NCI-H1105 treated with DMSO at 0.1 percent for 48 hours (cell line): ENCODE results near the gene PRPF31.

ENCODE experiments used
- DNase-seq: peaks from one replicate; lab custom pipeline; 2025; lab: John Stamatoyannopoulos, UW

Gene PRPF31

GRCh38 chr19:54141356-54141755 is 25.8 kb downstream of the PRPF31 start:
- no peak for DNase-seq

DNA sequence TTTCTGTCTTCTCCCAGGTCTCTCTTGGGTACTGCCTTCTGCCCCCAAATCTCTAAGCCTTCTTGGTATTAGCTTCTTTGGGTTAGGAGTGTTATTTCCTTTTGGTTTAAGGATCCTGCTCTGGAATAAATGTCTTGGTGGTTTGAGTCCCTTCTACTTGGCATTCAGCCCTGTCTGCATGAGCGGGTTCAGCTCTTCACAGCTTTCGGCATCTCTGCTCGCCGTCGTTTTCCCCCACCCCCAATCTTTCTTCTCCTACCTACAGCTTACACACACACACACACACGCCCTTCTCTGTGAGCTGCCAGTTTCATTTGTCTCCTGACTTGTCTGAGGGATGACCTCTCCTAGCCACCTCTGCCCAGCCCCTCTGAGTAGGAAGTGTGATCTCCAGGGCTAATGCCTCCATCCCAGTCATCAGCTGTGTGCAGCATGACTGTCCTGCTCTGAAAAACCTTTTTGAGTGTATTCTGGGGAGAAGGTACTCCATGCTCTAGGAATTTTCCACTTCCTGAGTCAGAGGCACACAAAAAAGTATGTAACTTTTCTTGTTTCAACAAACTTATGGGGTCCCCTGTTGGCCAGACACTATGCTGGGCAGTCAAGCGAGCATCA is 26.7 kb downstream of the PRPF31 start:
- no peak for DNase-seq

DNA sequence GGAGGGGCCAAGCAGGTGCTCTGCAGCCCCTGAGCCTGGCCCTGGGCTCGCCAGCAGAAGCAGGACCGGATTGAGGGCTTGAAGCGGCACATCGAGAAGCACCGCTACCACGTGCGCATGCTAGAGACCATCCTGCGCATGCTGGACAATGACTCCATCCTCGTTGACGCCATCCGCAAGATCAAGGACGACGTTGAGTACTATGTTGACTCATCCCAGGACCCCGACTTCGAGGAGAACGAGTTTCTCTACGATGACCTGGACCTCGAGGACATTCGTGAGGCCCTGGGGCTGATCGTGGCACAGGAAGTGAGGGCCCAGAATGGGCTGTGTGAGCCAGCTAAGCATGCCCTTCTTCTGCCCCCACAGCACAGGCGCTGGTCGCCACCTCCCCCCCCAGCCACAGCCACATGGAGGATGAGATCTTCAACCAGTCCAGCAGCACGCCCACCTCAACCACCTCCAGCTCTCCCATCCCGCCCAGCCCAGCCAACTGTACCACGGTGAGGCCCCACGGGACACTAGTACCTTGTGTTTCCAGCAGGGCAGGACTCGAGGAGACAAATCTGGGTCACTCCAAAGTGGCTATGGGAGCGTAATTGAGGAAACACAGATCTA is 30.1 kb downstream of the PRPF31 start:
- DNase-seq, result no peak

- DNase-seq, result no peak
Measured at GRCh38 chr19:54147676-54148075, 32.1 kb downstream of the PRPF31 start.

DNA sequence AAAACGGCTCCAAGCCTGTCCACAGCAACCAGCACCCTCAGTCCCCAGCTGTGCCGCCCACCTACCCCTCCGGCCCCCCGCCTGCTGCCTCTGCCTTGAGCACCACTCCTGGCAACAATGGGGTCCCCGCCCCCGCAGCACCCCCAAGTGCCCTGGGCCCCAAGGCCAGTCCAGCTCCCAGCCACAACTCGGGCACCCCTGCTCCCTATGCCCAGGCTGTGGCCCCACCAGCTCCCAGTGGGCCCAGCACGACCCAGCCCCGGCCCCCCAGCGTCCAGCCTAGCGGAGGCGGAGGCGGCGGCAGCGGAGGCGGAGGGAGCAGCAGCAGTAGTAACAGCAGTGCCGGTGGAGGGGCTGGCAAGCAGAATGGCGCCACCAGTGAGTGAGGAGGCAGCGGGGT is 32.6 kb downstream of the PRPF31 start:
- DNase-seq, result no peak

- DNase-seq, result no peak
Measured at GRCh38 chr19:54149021-54149812, 33.7 kb downstream of the PRPF31 start.

DNA sequence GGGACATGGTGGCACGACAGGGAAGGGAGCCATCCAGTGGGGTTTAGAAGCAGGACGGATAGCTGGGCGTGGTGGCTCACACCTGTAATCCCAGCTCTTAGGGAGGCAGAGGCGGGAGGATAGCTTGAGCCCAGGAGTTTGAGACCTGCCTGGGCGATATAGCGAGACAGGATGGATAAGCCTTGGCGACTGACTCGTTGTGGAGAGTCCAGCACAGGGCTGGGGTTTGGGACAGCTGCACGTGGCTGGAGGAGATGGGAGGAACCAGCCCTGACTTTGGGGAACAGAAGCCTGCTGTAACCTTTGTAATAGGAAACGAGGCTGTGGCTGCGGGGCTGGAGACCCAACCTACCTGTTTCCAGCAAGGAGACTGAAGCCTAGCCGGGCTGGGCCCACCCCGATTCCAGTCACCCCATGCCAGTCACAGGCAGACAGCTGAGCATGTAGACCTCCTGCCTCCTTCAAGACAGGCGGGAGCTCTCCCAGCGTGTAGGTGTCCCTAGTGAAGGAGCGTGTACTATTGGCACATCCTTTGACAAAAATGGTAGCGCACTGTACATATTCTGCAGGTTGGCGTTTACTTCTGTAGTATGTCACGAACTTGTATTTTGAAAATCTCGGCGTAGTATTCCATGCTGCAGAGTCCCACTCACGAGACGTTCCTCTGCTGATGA is 35.9 kb downstream of the PRPF31 start:
- DNase-seq, result no peak

- no peak for DNase-seq
Measured at GRCh38 chr19:54152267-54152666, 36.7 kb downstream of the PRPF31 start.

DNA sequence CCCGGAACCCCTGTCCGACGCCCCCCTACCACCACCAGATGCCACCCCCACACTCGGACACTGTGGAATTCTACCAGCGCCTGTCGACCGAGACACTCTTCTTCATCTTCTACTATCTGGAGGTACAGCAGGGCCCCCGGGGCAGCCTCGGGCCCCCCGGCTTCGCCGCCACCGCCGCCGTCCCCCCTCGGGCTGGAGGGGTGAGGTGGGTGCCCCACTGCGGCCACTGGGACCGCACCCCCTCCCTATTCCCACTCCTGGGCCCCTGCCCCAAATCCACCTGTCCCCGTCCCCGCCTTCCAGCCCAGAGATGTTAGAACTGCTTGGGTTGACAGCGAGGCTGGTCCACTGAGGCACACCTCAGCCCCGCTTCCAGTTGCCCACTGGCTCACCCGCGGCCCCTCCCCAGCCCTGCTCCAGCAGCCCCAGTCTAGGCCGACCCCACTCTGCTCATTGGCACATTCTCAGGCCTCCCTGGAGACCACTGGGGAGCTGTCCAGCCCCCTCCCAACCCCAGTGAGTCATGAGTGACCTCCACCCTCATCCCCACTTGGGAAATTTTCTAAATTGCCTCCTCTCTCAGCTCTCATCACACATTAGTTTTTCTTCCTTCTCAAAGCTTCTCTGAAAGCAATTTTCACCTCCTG is 37.4 kb downstream of the PRPF31 start:
- no peak for DNase-seq

DNA sequence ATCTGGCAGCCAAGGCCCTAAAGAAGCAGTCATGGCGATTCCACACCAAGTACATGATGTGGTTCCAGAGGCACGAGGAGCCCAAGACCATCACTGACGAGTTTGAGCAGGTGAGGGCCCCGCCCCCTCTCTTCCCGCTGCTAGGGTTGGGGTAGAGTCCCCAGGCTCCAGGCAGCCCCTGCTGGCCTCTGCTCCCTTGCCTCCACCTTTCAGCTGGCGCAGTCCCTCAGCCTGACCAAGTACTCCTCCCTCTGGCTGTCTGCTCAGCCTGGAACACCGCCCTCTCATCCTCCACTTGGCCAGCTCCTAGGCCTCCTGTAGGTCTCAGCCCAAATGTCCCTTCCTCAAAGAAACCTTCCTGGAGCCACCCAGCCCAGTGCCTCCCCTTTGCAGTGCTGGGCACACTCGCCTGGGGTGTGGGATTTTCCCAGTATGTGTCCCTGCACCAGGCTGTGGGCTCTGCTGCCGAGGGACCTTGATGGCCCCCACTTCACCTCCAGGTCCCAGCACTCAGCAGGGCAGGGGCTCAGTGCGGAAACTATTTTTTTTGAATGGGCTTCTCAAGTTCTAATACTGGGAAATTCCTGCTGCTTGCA is 38.3 kb downstream of the PRPF31 start:
- DNase-seq, result no peak

DNA sequence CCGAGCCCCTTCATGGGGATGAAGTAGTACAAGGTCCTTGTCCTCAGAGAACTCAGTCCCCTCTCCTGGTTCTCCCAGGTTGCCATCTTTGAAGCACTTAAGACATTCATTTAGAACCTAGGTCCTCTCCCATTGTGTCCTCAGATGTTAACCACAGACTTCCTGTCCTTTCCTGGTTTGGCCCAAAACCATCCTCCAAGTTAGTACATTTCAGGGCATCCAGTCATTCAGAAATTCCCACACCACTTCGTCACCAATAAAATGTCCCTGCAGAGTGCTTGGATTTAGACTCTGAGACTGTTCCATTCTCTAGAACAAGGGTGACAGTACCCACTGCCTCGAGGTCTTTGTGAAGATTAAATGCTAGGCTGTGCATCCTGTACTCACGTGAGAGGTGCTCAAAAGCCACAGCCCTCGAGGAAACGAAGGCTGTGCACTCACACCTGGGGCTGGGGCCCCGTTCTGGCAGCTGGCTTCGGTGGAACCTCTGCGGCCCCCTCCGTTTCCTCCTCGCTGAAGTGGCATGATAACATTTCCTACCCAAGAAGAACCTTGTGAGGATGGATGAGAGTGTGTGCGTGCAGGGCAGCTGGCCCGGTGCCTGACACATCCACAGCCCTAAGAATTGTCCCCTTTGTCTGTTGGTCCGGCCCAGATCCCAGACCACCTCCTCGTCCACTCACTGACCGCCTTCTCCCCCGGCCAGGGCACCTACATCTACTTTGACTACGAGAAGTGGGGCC is 39.2 kb downstream of the PRPF31 start:
- DNase-seq, result no peak

- no peak for DNase-seq
Measured at GRCh38 chr19:54155694-54156093, 40.1 kb downstream of the PRPF31 start.

DNA sequence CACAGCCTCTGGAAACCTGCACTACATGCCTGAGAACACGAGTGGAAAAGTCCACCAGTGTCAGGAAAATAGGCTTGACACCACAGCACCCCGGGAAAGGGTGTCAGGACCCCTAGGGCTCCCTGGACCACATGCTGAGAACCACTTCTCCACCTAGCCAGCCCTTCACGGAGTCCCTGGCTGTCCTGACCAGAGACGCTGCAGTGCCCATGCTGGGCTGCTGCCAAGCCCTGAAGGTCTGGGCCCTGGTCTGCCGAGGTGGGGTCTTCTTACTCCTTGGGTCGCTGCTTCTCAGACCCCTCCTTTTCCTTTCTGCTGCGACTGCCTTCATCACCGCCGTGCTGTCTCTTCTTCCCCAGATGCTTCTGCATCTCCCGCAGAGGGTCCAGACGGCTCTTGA is 40.9 kb downstream of the PRPF31 start:
- DNase-seq, result no peak

DNA sequence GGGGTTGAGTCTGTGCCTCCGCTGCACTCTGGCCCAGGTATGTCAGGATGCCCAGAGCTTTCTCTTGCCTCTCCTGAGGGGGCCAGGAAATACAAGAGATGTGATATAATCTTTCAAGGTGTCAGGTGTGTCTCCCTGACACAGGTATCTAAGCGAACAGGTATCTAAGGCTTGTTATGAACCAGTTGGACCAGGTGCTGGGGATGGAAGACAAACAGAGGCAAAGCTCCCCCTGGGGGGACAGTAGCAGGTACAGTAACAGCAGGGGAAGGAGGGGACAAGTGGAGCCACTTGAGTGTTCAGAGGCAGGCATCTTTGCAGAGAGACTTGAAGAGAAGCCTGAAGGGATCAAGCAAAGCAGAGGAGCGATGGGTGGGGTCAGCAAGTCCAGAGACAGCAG is 41.4 kb downstream of the PRPF31 start:
- no peak for DNase-seq

GRCh38 chr19:54158812-54159351 is 43.3 kb downstream of the PRPF31 start:
- DNase-seq, result no peak

DNA sequence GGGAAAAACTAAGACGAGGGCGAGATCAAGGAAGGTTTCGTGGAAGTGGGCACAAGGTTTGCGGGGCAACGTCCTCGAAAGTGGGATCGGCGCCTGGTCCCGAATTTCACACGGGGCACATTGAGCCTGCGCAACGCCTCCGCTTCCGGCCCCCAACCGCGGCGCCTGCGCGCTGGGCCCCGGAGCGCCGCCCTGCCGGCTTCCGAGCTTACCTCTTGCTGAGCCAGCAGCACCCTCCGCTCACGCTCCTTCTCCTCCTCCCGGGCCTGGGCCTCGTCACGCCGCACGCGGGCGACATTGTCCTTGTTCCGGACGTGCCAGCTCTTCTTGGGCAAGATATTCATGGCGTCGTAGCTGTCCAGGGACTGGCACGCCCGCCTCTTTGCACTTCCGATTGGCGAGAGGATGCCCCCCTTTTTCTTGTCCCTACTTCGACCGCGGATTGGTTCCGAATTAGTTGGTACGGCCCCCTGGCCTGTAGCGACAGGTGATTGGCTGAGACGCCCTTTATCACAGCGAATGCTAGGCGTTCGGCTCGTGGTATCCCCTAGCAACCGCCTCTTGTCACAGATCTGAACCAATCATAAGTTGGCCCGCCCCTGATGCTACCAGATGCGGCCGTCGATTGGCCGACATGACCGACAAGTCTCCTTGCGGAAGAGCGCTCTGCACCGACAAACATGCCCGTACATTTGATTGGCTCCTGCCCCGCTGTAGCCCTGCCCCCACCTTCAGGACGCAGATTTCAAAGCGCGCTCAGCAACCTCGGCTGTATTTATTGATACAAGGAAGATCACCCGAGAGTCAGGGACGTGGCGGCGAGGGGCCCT is 44.0 kb downstream of the PRPF31 start, which contains the start of gene LENG1:
Gene LENG1, minus strand, starts transcription at position 370 of the 830 bp plus-strand sequence. Its CDS starts 26 bp downstream, at position 344.
- DNase-seq, result peak; percentile 100

GRCh38 chr19:54160182-54160811 is 44.7 kb downstream of the PRPF31 start:
- peak; percentile 39 for DNase-seq

GRCh38 chr19:54160854-54161253 is 45.3 kb downstream of the PRPF31 start:
- DNase-seq, result no peak

GRCh38 chr19:54162241-54162805 is 46.8 kb downstream of the PRPF31 start:
- DNase-seq, result no peak
